ENCODE measurements around the gene ZNRF1.

DNA sequence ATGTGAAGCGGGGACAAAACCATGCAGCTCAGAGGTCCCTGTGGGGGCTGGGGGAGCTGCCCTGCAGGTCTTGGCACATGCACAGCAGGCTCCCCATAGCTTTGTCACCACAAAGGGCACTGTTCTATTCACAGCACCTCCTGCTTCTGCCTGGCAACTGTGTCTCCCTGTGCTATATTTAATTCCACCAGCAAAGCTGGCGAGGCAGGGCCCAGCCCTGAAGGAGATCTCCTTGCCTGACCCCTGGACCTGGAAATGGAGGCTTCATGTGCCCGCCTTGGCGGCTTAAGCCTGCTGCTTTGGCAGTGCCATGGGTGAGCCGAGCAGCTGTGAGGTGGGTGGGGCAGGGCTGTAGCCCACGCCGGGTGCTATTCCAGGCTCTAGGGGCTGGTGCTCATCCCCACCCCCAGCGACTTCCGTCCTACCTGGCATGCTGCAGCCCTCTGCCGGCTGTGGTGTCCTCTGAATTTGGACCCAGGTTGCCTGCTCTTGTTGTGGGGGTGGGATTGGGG, 111.0 kb downstream of the ZNRF1 start:
- TF ChIP-seq, protein P1, sequence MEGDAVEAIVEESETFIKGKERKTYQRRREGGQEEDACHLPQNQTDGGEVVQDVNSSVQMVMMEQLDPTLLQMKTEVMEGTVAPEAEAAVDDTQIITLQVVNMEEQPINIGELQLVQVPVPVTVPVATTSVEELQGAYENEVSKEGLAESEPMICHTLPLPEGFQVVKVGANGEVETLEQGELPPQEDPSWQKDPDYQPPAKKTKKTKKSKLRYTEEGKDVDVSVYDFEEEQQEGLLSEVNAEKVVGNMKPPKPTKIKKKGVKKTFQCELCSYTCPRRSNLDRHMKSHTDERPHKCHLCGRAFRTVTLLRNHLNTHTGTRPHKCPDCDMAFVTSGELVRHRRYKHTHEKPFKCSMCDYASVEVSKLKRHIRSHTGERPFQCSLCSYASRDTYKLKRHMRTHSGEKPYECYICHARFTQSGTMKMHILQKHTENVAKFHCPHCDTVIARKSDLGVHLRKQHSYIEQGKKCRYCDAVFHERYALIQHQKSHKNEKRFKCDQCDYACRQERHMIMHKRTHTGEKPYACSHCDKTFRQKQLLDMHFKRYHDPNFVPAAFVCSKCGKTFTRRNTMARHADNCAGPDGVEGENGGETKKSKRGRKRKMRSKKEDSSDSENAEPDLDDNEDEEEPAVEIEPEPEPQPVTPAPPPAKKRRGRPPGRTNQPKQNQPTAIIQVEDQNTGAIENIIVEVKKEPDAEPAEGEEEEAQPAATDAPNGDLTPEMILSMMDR (IDR thresholded peaks at IDR 0.05): no peak
- TF ChIP-seq POLR2A (IDR thresholded peaks at IDR 0.05): no peak
